ENCODE data around the gene RAB34. TPM values are rescaled to one million over a fixed set of nuclear protein-coding genes. Genes with fewer than 3 reads are reported as not detected.

Gene RAB34
- total RNA-seq, 1 experiment from 2014 or later = 158 TPM

DNA sequence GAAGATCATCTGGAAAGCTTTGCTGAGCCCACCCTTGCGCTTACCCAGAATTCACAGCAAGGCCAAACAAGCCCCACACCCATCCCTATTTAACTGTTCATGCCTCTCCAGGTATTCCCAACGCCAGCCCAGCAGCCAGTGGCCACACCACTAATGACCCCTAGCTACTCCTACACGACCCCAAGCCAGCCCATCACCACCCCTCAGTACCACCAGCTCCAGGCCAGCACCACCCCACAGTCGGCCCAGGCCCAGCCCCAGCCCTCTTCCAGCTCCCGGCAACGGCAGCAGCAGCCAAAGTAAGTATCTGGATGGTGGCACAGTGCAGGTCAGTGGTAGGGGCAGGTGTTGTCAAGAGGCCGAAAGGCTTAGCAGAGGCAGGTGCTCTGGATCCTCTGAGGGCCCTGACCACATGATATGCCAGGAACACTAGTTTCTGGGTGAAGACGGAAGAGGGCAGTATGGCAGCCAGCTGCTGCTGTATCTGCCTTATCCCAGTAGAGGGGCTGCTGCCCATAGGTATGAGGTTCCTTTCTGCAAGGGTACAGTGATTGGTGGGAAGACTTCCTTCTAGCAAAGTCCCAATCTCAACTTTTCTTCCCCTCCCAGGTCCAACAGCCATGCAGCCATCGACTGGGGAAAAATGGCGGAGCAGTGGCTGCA lies 16.7 kb downstream of the RAB34 start:
- Histone ChIP-seq H3K36me3 (ENCODE audit: insufficient read depth, low read length, poor library complexity, severe bottlenecking) (peaks cover 71% of the 10 kb centered on the region), H3K4me3 (ENCODE audit: low read depth, low read length, poor library complexity, severe bottlenecking) (no peak overlapping the region), H3K27ac (ENCODE audit: low read depth, low read length, poor library complexity, severe bottlenecking) (no peak overlapping the region), H3K9me3 (ENCODE audit: low read depth, low read length, poor library complexity, severe bottlenecking) (no peaks in the 10 kb centered on the region), H3K4me1 (ENCODE audit: insufficient read depth, low read length, poor library complexity, severe bottlenecking) (no peaks in the 10 kb centered on the region), H3K27me3 (replicated peaks; ENCODE audit: insufficient read depth, low read depth, low read length, poor library complexity) (no peaks in the 10 kb centered on the region)
- no TSS peak for BruUV-seq (replicated peaks)
- intact Hi-C loops (cut with micrococcal nuclease; ENCODE audit: unreplicated experiment) = no loop called here
- ChIA-PET CTCF (no interaction called here), POLR2A (ENCODE audit: low non-redundant PET) (no interaction called here)
- no peak for DNase-seq (ENCODE audit: low spot score)
- TF ChIP-seq, protein P1, sequence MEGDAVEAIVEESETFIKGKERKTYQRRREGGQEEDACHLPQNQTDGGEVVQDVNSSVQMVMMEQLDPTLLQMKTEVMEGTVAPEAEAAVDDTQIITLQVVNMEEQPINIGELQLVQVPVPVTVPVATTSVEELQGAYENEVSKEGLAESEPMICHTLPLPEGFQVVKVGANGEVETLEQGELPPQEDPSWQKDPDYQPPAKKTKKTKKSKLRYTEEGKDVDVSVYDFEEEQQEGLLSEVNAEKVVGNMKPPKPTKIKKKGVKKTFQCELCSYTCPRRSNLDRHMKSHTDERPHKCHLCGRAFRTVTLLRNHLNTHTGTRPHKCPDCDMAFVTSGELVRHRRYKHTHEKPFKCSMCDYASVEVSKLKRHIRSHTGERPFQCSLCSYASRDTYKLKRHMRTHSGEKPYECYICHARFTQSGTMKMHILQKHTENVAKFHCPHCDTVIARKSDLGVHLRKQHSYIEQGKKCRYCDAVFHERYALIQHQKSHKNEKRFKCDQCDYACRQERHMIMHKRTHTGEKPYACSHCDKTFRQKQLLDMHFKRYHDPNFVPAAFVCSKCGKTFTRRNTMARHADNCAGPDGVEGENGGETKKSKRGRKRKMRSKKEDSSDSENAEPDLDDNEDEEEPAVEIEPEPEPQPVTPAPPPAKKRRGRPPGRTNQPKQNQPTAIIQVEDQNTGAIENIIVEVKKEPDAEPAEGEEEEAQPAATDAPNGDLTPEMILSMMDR (conservative IDR thresholded peaks at IDR 0.05; ENCODE audit: low read depth, low read length) = no peak
- TF ChIP-seq EZH2 (IDR thresholded peaks at IDR 0.05; ENCODE audit: borderline replicate concordance, low read depth, low read length, poor library complexity, severe bottlenecking) = no peak

DNA sequence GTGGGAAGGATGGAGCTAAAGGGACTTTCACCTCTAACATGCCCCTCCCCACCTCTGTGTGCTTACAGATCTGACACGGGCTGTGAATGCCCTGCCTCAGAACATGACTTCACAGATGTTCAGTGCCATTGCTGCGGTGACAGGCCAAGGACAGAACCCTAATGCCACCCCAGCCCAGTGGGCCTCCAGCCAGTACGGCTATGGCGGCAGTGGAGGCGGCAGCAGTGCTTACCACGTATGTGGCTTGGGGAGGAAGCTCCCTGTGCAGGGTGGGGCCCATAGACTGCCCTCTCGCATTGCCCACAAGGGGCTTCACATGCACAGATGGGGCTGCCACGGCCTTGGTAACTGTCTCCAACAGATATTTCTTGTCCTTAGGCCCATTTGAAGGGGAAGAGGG lies 17.4 kb downstream of the RAB34 start:
- BruUV-seq (replicated peaks) = no TSS peak
- no peak overlapping the region for H3K27ac ChIP-seq (ENCODE audit: low read depth, low read length, poor library complexity, severe bottlenecking)
- no peaks in the 10 kb centered on the region for H3K9me3 ChIP-seq (ENCODE audit: low read depth, low read length, poor library complexity, severe bottlenecking)
- TF ChIP-seq, protein P1 (conservative IDR thresholded peaks at IDR 0.05; ENCODE audit: low read depth, low read length) = no peak
- no peak for TF ChIP-seq EZH2 (IDR thresholded peaks at IDR 0.05; ENCODE audit: borderline replicate concordance, low read depth, low read length, poor library complexity, severe bottlenecking)
- no peak for DNase-seq (ENCODE audit: low spot score)
- ChIA-PET POLR2A (ENCODE audit: low non-redundant PET) (interaction anchor here (0.6 kb wide), 1 partner anchor 94 kb away, joined by 3 read pairs; no protein-coding TSS in a partner anchor), CTCF (no interaction called here)
- intact Hi-C loops (cut with micrococcal nuclease; ENCODE audit: unreplicated experiment) = no loop called here
- peaks cover 78% of the 10 kb centered on the region for H3K36me3 ChIP-seq (ENCODE audit: insufficient read depth, low read length, poor library complexity, severe bottlenecking)
- no peaks in the 10 kb centered on the region for H3K27me3 ChIP-seq (replicated peaks; ENCODE audit: insufficient read depth, low read depth, low read length, poor library complexity)
- no peak overlapping the region for H3K4me3 ChIP-seq (ENCODE audit: low read depth, low read length, poor library complexity, severe bottlenecking)
- no peaks in the 10 kb centered on the region for H3K4me1 ChIP-seq (ENCODE audit: insufficient read depth, low read length, poor library complexity, severe bottlenecking)

DNA sequence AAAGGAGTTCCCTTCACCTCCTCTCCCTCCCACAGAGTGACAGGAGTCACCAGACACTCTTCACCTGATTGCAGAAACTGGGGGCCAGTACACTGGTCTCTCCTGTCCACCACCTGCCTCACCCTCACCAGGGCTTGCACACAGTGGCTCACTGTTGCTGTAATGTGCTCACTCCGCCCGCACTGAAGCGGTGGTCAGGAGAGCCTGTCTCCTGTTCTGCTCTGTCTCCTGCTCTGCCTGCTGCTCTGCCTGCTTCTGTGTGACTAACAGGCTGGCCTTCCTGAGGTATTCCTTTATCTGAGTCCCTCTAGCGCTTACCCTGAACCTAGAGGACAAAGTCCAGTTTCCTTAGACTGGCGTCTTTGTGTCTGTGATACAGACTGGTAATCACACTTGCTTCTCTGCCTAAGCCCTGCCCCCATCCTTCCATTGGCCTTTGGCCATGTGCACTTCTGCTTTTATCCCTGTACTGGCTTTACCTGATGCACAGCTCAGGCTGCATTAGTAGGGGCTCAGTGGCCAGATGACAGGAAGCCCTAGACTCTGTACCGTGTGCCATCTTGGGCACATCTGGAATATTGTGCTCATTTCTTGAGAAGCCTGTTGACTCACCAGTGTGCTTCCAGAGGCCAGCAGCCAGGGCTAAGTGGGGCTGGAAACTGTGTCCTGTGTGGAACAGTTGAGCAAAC lies 19.3 kb downstream of the RAB34 start:
- no peak for DNase-seq (ENCODE audit: low spot score)
- no peak overlapping the region for H3K4me3 ChIP-seq (ENCODE audit: low read depth, low read length, poor library complexity, severe bottlenecking)
- H3K4me1 ChIP-seq (ENCODE audit: insufficient read depth, low read length, poor library complexity, severe bottlenecking) = no peaks in the 10 kb centered on the region
- H3K27ac ChIP-seq (ENCODE audit: low read depth, low read length, poor library complexity, severe bottlenecking) = no peak overlapping the region
- H3K36me3 ChIP-seq (ENCODE audit: insufficient read depth, low read length, poor library complexity, severe bottlenecking) = peaks cover 95% of the 10 kb centered on the region
- H3K9me3 ChIP-seq (ENCODE audit: low read depth, low read length, poor library complexity, severe bottlenecking) = no peaks in the 10 kb centered on the region
- TF ChIP-seq EZH2 (IDR thresholded peaks at IDR 0.05; ENCODE audit: borderline replicate concordance, low read depth, low read length, poor library complexity, severe bottlenecking) = no peak
- TF ChIP-seq, protein P1 (conservative IDR thresholded peaks at IDR 0.05; ENCODE audit: low read depth, low read length) = no peak
- no TSS peak for BruUV-seq (replicated peaks)
- POLR2A ChIA-PET (ENCODE audit: low non-redundant PET) = no interaction called here
- intact Hi-C loops (cut with micrococcal nuclease; ENCODE audit: unreplicated experiment) = no loop called here
- no peaks in the 10 kb centered on the region for H3K27me3 ChIP-seq (replicated peaks; ENCODE audit: insufficient read depth, low read depth, low read length, poor library complexity)
- CTCF ChIA-PET = no interaction called here
